Astrocyte (in vitro differentiated cells and primary cell): ENCODE measurements around the gene NIT1. TPM values are rescaled to one million over a fixed set of nuclear protein-coding genes. Genes with fewer than 3 reads are reported as not detected.

Experiments used
- DNase-seq: peaks from one replicate; pipeline ENCODE4 v3.0.0-alpha.2; 2010; ENCODE audit warnings: low read depth
- FAIRE-seq: peaks from 2 replicates; lab custom pipeline; 2011; peaks lifted over from hg19 to GRCh38; lab: Jason Lieb, UNC
- H2AFZ ChIP-seq: 2 replicates; pipeline ENCODE4 v1.6.0; 2012; ENCODE audit warnings: low read depth, low read length, inconsistent platforms
- H3K27ac ChIP-seq: 2 replicates; pipeline ENCODE4 v1.5.1; 2011; ENCODE audit warnings: low read depth, low read length, inconsistent platforms
- H3K27me3 ChIP-seq: 2 replicates; pipeline ENCODE4 v1.6.0; 2011; ENCODE audit warnings: low read length, inconsistent platforms; ENCODE audit not compliant: insufficient read depth
- H3K36me3 ChIP-seq: 2 replicates; pipeline ENCODE4 v1.5.1; 2011; ENCODE audit warnings: low read length, inconsistent platforms; ENCODE audit not compliant: insufficient read depth
- H3K4me1 ChIP-seq: 2 replicates; pipeline ENCODE4 v1.5.1; 2011; ENCODE audit warnings: low read length, inconsistent platforms; ENCODE audit not compliant: insufficient read depth
- H3K4me2 ChIP-seq: 2 replicates; pipeline ENCODE4 v1.6.0; 2012; ENCODE audit warnings: low read length, inconsistent platforms
- H3K4me3 ChIP-seq: 2 replicates; pipeline ENCODE4 v1.5.1; 2011; ENCODE audit warnings: low read depth, mild to moderate bottlenecking, low read length, inconsistent platforms; ENCODE audit not compliant: insufficient read depth
- H3K79me2 ChIP-seq: 2 replicates; pipeline ENCODE4 v1.6.0; 2012; ENCODE audit warnings: mild to moderate bottlenecking, low read length, inconsistent platforms; ENCODE audit not compliant: insufficient read depth
- H3K9ac ChIP-seq: 2 replicates; pipeline ENCODE4 v1.6.0; 2012; ENCODE audit warnings: mild to moderate bottlenecking, low read length, inconsistent platforms
- H3K9me3 ChIP-seq: 2 replicates; pipeline ENCODE4 v1.5.1; 2012; ENCODE audit warnings: low read depth, mild to moderate bottlenecking, low read length, inconsistent platforms; ENCODE audit not compliant: insufficient read depth
- H4K20me1 ChIP-seq: 2 replicates; pipeline ENCODE4 v1.6.0; 2012; ENCODE audit warnings: low read length, inconsistent platforms; ENCODE audit not compliant: insufficient read depth
- H3K27ac Mint-ChIP-seq: one replicate; pipeline ENCODE4 v1.8.0; 2021; ENCODE audit warnings: mild to moderate bottlenecking, mixed read lengths; ENCODE audit not compliant: unreplicated experiment
- H3K27me3 Mint-ChIP-seq: one replicate; pipeline ENCODE4 v1.8.0; 2021; ENCODE audit warnings: low read depth, mixed read lengths; ENCODE audit not compliant: unreplicated experiment
- H3K36me3 Mint-ChIP-seq: one replicate; pipeline ENCODE4 v1.8.0; 2021; ENCODE audit warnings: low read depth, mixed read lengths; ENCODE audit not compliant: unreplicated experiment
- H3K4me1 Mint-ChIP-seq: one replicate; pipeline ENCODE4 v1.8.0; 2021; ENCODE audit warnings: low read depth, mixed read lengths; ENCODE audit not compliant: unreplicated experiment
- H3K4me3 Mint-ChIP-seq: one replicate; pipeline ENCODE4 v1.8.0; 2021; ENCODE audit warnings: mild to moderate bottlenecking, moderate library complexity, mixed read lengths; ENCODE audit not compliant: unreplicated experiment
- H3K9me3 Mint-ChIP-seq: one replicate; pipeline ENCODE4 v1.8.0; 2021; ENCODE audit warnings: mild to moderate bottlenecking, mixed read lengths; ENCODE audit not compliant: unreplicated experiment
- EZH2 ChIP-seq: IDR thresholded peaks from 2 replicates; pipeline ENCODE4 v1.6.1; 2012; ENCODE audit warnings: mild to moderate bottlenecking, low read length, inconsistent platforms; ENCODE audit not compliant: insufficient read depth
- total RNA-seq: library from RNA; stranded (reverse); gene quantifications from 2 replicates; pipeline ENCODE4 v1.2.1, GENCODE V29; 2021
- TF ChIP-seq, protein P1 (sequence below): IDR thresholded peaks from 2 replicates; pipeline ENCODE4 v1.5.1; 2011; ENCODE audit warnings: low read depth, mild to moderate bottlenecking, inconsistent platforms, low read length, moderate library complexity; ENCODE audit not compliant: insufficient read depth

Gene NIT1
- total RNA-seq, 1 donor from 2014 or later: 25.9 TPM

DNA sequence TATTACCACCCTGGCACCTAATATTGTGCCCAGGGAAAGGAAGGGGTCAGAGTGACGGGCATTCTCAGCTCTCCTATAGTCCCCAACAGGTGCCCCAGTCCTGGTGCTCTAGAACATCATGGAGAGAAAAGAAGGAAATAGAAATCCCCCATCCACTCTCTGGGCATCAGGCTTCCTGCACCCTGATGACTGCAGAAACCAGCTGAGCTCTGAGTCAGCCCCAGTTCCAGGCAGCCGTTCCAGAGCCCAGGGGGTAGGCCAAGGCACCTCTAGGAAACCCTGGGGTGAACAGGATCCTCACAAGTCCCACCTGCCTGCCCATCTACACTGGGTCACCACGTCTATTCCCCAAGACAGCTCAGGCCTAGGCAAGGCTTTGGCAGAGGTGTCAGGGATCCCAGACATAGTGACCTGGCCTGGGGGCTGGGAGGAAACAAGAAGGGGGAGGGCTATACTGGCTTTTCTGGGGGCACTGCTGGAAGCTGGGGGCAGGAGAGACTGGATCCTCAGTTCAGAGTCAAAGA lies 29.3 kb upstream of the NIT1 start:
- H3K27ac ChIP-seq: no peak overlapping the region
- H4K20me1 ChIP-seq: no peaks in the 10 kb centered on the region
- no peak for TF ChIP-seq EZH2
- TF ChIP-seq, protein P1, sequence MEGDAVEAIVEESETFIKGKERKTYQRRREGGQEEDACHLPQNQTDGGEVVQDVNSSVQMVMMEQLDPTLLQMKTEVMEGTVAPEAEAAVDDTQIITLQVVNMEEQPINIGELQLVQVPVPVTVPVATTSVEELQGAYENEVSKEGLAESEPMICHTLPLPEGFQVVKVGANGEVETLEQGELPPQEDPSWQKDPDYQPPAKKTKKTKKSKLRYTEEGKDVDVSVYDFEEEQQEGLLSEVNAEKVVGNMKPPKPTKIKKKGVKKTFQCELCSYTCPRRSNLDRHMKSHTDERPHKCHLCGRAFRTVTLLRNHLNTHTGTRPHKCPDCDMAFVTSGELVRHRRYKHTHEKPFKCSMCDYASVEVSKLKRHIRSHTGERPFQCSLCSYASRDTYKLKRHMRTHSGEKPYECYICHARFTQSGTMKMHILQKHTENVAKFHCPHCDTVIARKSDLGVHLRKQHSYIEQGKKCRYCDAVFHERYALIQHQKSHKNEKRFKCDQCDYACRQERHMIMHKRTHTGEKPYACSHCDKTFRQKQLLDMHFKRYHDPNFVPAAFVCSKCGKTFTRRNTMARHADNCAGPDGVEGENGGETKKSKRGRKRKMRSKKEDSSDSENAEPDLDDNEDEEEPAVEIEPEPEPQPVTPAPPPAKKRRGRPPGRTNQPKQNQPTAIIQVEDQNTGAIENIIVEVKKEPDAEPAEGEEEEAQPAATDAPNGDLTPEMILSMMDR: no peak
- DNase-seq (peak; percentile 26), FAIRE-seq (no peak)
- no peak overlapping the region for H2AFZ ChIP-seq
- H3K27me3 Mint-ChIP-seq: no peaks in the 10 kb centered on the region
- H3K4me2 ChIP-seq: no peak overlapping the region
- H3K9ac ChIP-seq: no peak overlapping the region
- H3K4me3 ChIP-seq: no peak overlapping the region
- H3K9me3 Mint-ChIP-seq: no peaks in the 10 kb centered on the region
- peak overlapping the region; percentile 54 for H3K4me3 Mint-ChIP-seq
- H3K9me3 ChIP-seq: no peaks in the 10 kb centered on the region
- peaks cover 64% of the 10 kb centered on the region for H3K4me1 Mint-ChIP-seq
- no peaks in the 10 kb centered on the region for H3K36me3 ChIP-seq
- peak overlapping the region; percentile 20 for H3K27ac Mint-ChIP-seq
- H3K4me1 ChIP-seq: peaks cover 32% of the 10 kb centered on the region
- no peaks in the 10 kb centered on the region for H3K27me3 ChIP-seq
- no peaks in the 10 kb centered on the region for H3K79me2 ChIP-seq
- H3K36me3 Mint-ChIP-seq: no peaks in the 10 kb centered on the region

GRCh38 chr1:161089251-161089924 lies 28.5 kb upstream of the NIT1 start, which contains the start of gene NECTIN4:
Gene NECTIN4, minus strand, starts transcription at chr1:161089558. Its CDS starts 262 bp downstream, at chr1:161089296.
- Mint-ChIP-seq H3K27ac (peak within 1 kb of the TSS; percentile 20), H3K27me3 (no peaks in the 10 kb centered on the region), H3K4me1 (peaks cover 59% of the 10 kb centered on the region), H3K9me3 (no peaks in the 10 kb centered on the region), H3K36me3 (no peaks in the 10 kb centered on the region), H3K4me3 (peak within 1 kb of the TSS; percentile 54)
- Histone ChIP-seq H3K36me3 (no peaks in the 10 kb centered on the region), H2AFZ (no peak within 1 kb of the TSS), H3K79me2 (no peaks in the 10 kb centered on the region), H4K20me1 (no peaks in the 10 kb centered on the region), H3K4me3 (no peak within 1 kb of the TSS), H3K27ac (no peak within 1 kb of the TSS), H3K4me2 (no peak within 1 kb of the TSS), H3K4me1 (peaks cover 25% of the 10 kb centered on the region), H3K9ac (no peak within 1 kb of the TSS), H3K27me3 (no peaks in the 10 kb centered on the region), H3K9me3 (no peaks in the 10 kb centered on the region)
- FAIRE-seq (no peak), DNase-seq (no peak)
- TF ChIP-seq, protein P1: no peak
- TF ChIP-seq EZH2: no peak

DNA sequence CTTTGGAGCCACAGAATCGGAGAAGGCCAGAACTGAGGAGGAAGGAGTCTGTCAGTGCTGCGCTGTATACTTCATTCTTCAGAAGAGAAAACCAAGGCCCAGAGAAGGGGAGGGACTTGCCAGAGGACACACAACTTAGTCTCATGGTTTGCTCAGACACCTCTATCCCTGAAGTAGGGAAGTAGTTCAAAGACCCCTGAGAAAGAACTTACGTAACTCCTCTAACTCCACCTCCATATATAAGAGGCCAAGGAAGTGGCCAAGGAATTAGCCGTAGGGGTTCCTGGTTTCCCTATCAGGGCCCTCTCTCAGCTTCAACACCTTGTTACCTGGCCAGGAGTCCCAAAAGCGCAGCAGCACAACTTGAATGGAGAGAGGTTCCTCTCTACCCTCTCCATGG lies 28.0 kb upstream of the NIT1 start:
- no peak for TF ChIP-seq EZH2
- TF ChIP-seq, protein P1: no peak
- no peak overlapping the region for H3K4me3 Mint-ChIP-seq
- H3K4me3 ChIP-seq: no peak overlapping the region

More for the DNA sequence above, 28.0 kb upstream of the NIT1 start:
- no peaks in the 10 kb centered on the region for H4K20me1 ChIP-seq
- no peaks in the 10 kb centered on the region for H3K9me3 Mint-ChIP-seq
- no peaks in the 10 kb centered on the region for H3K36me3 ChIP-seq
- H3K4me1 ChIP-seq: peaks cover 21% of the 10 kb centered on the region
- H3K36me3 Mint-ChIP-seq: no peaks in the 10 kb centered on the region
- H3K79me2 ChIP-seq: no peaks in the 10 kb centered on the region
- no peak overlapping the region for H3K27ac Mint-ChIP-seq
- H3K27ac ChIP-seq: no peak overlapping the region
- no peak overlapping the region for H3K4me2 ChIP-seq
- H3K9me3 ChIP-seq: no peaks in the 10 kb centered on the region
- H2AFZ ChIP-seq: no peak overlapping the region
- no peaks in the 10 kb centered on the region for H3K27me3 Mint-ChIP-seq
- FAIRE-seq (no peak), DNase-seq (no peak)
- H3K9ac ChIP-seq: no peak overlapping the region
- peaks cover 59% of the 10 kb centered on the region for H3K4me1 Mint-ChIP-seq
- H3K27me3 ChIP-seq: no peaks in the 10 kb centered on the region
